ENCODE results near the gene PAM. TPM values are rescaled to one million over a fixed set of nuclear protein-coding genes. Genes with fewer than 3 reads are reported as not detected.
A peak's percentile ranks its signal among the peaks of the same experiment; 100 is the strongest.

PAM gene
- total RNA-seq, 1 experiment from 2014 or later, result 257 TPM

- ATAC-seq (peak; percentile 49), DNase-seq (ENCODE audit: low read depth, low spot score) (no peak)
These were observed 103.7 kb downstream of the PAM start for GRCh38 chr5:102858808-102859207.

GRCh38 chr5:102860035-102860434 lies 104.9 kb downstream of the PAM start:
- Histone ChIP-seq H3K9me2 (ENCODE audit: insufficient read depth) (no peaks in the 10 kb centered on the region), H3K4me3 (replicated peaks in 1 of 2; ENCODE audit: low read depth in 1 of 2, low read length in 2 of 2) (no peak overlapping the region), H2AFZ (ENCODE audit: low read depth, low read length, poor library complexity, severe bottlenecking) (no peak overlapping the region), H3K4me1 (ENCODE audit: control insufficient read depth in 1 of 2, insufficient read depth in 2 of 2, low read length in 2 of 2) (peaks cover 66 to 79% of the 10 kb centered on the region in 2 experiments), H4K20me1 (ENCODE audit: insufficient read depth) (no peaks in the 10 kb centered on the region), H3K36me3 (ENCODE audit: control insufficient read depth in 1 of 2, insufficient read depth in 2 of 2, low read length in 2 of 2) (no peaks in the 10 kb centered on the region), H3K27me3 (ENCODE audit: insufficient read depth, low read length) (no peaks in the 10 kb centered on the region), H3K4me2 (ENCODE audit: low read length) (no peak overlapping the region), H3K27ac (ENCODE audit: low read depth, low read length) (peak overlapping the region; percentile 26; the same call in 1 of the 2 replicates), H3K9me3 (ENCODE audit: control insufficient read depth in 1 of 2, insufficient read depth in 1 of 2, low read depth in 1 of 2, low read length in 2 of 2) (no peaks in the 10 kb centered on the region), H3K9ac (ENCODE audit: low read length) (no peak overlapping the region), H3K79me2 (ENCODE audit: insufficient read depth, low read length) (no peaks in the 10 kb centered on the region)
- DNase-seq (ENCODE audit: low read depth, low spot score), result no peak
- no peak for ATAC-seq
- no peak for TF ChIP-seq ZNF274 (IDR thresholded peaks at IDR 0.05; ENCODE audit: low read depth, low read length)
- TF ChIP-seq, protein P1, sequence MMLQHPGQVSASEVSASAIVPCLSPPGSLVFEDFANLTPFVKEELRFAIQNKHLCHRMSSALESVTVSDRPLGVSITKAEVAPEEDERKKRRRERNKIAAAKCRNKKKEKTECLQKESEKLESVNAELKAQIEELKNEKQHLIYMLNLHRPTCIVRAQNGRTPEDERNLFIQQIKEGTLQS (IDR thresholded peaks at IDR 0.05), result no peak
- CTCF ChIA-PET, result no interaction called here
- no TSS peak for BruUV-seq (replicated peaks)
- RAD21 ChIA-PET (ENCODE audit: low non-redundant PET in 1 of 2, low total read pairs in 2 of 2, uncharacterized antibody in 2 of 2, unreplicated experiment in 2 of 2), result no interaction called here
- intact Hi-C loops (cut with micrococcal nuclease), result no loop called here
- POLR2A ChIA-PET, result no interaction called here

More at GRCh38 chr5:102858808-102859207, 103.7 kb downstream of the PAM start:
- ChIA-PET RAD21 (ENCODE audit: low non-redundant PET in 1 of 2, low total read pairs in 2 of 2, uncharacterized antibody in 2 of 2, unreplicated experiment in 2 of 2) (no interaction called here), CTCF (interaction anchor here (1.2 kb wide), 1 partner anchor 177 kb away, joined by 3 read pairs; no protein-coding TSS in a partner anchor), POLR2A (interaction anchor here (0.8 kb wide), 1 partner anchor 33 kb away, joined by 3 read pairs; no protein-coding TSS in a partner anchor)
- Histone ChIP-seq H3K27me3 (ENCODE audit: insufficient read depth, low read length) (no peaks in the 10 kb centered on the region), H3K79me2 (ENCODE audit: insufficient read depth, low read length) (no peaks in the 10 kb centered on the region), H2AFZ (ENCODE audit: low read depth, low read length, poor library complexity, severe bottlenecking) (no peak overlapping the region), H3K4me3 (replicated peaks in 1 of 2; ENCODE audit: low read depth in 1 of 2, low read length in 2 of 2) (no peak overlapping the region), H4K20me1 (ENCODE audit: insufficient read depth) (no peaks in the 10 kb centered on the region), H3K9me2 (ENCODE audit: insufficient read depth) (no peaks in the 10 kb centered on the region), H3K9me3 (ENCODE audit: control insufficient read depth in 1 of 2, insufficient read depth in 1 of 2, low read depth in 1 of 2, low read length in 2 of 2) (no peaks in the 10 kb centered on the region), H3K9ac (ENCODE audit: low read length) (no peak overlapping the region), H3K4me1 (ENCODE audit: control insufficient read depth in 1 of 2, insufficient read depth in 2 of 2, low read length in 2 of 2) (peaks cover 66 to 81% of the 10 kb centered on the region in 2 experiments), H3K27ac (ENCODE audit: low read depth, low read length) (peak overlapping the region; percentile 42; the same call in 1 of the 2 replicates), H3K36me3 (ENCODE audit: control insufficient read depth in 1 of 2, insufficient read depth in 2 of 2, low read length in 2 of 2) (no peaks in the 10 kb centered on the region), H3K4me2 (ENCODE audit: low read length) (peak overlapping the region; percentile 5; the same call in 1 of the 2 replicates)
- intact Hi-C loops (cut with micrococcal nuclease), result loop anchor here (5.0 kb wide), 1 partner anchor 77 kb away; no protein-coding TSS in a partner anchor
- BruUV-seq (replicated peaks), result no TSS peak
- TF ChIP-seq, protein P1 (IDR thresholded peaks at IDR 0.05), result no peak
- TF ChIP-seq FOSL1 (IDR thresholded peaks at IDR 0.05; ENCODE audit: low read depth), result peak; percentile 20; the same call in 1 of the 2 replicates
- no peak for TF ChIP-seq JUND (IDR thresholded peaks at IDR 0.05)
- TF ChIP-seq YY1 (IDR thresholded peaks at IDR 0.05; ENCODE audit: extremely low read depth, insufficient replicate concordance, low read depth, low read length), result no peak
- 0 out of 2 replicates have a peak, but pooled peaks have one; percentile 12 for TF ChIP-seq CEBPB (IDR thresholded peaks at IDR 0.05; ENCODE audit: low read depth)
- TF ChIP-seq SRF (IDR thresholded peaks at IDR 0.05; ENCODE audit: low read depth), result no peak
- TF ChIP-seq EZH2phosphoT487 (IDR thresholded peaks at IDR 0.05; ENCODE audit: borderline replicate concordance), result no peak
- no peak for TF ChIP-seq SP1 (IDR thresholded peaks at IDR 0.05; ENCODE audit: low read depth)
- TF ChIP-seq, protein P2, sequence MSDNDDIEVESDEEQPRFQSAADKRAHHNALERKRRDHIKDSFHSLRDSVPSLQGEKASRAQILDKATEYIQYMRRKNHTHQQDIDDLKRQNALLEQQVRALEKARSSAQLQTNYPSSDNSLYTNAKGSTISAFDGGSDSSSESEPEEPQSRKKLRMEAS (IDR thresholded peaks at IDR 0.05), result no peak
- no peak for TF ChIP-seq TCF7L2 (IDR thresholded peaks at IDR 0.05; ENCODE audit: borderline replicate concordance, extremely low read depth, insufficient read depth, insufficient read length)
